Mucosa of descending colon (tissue), 3 donors: ENCODE measurements around the gene F8. TPM values are rescaled to one million over a fixed set of nuclear protein-coding genes. Genes with fewer than 3 reads are reported as not detected.
A peak's percentile ranks its signal among the peaks of the same experiment; 100 is the strongest.

Source experiments
- ATAC-seq: fragments of 200-7000 bp; cut with Tn5 transposase; one replicate; pipeline ENCODE4 v1.9.1; 2020; ENCODE audit warnings: mild to moderate bottlenecking, moderate library complexity
- DNase-seq, 3 donors: peaks; one replicate each; pipeline ENCODE4 v3.0.0-alpha.2; 2020
- H3K36me3 ChIP-seq: fragments of 200-600 bp; one replicate; pipeline ENCODE4 v1.8.0; 2021; ENCODE audit warnings: low read depth, mild to moderate bottlenecking
- H3K4me1 ChIP-seq: fragments of 200-600 bp; one replicate; pipeline ENCODE4 v1.8.0; 2021; ENCODE audit warnings: low read depth, mild to moderate bottlenecking
- H3K4me3 ChIP-seq: fragments of 200-600 bp; one replicate; pipeline ENCODE4 v1.8.0; 2021; ENCODE audit warnings: mild to moderate bottlenecking
- H3K9me3 ChIP-seq: fragments of 200-600 bp; one replicate; pipeline ENCODE4 v1.8.0; 2021; ENCODE audit warnings: mild to moderate bottlenecking
- intact Hi-C, 2 donors: fragments of 100-400 bp; cut with DNase I in 1 of 2; cut with micrococcal nuclease in 1 of 2; formaldehyde crosslinking; loops; one replicate each; pipeline versions ENCODE4 v1.11.0 to v1.11.1; 2022; cut with DNase I, micrococcal nuclease
- total RNA-seq, 3 donors: library from RNA; stranded (reverse); fragmentation: NEBNext Ultra II Directional in 2 of 3; extraction: Animal tissue kit (Norgen Biotek cat#: 25700) in 2 of 3; gene quantifications; one replicate each; pipeline versions ENCODE4 v1.2.1 to v1.2.4, GENCODE V29; 2021 to 2023
- TF ChIP-seq, protein P1 (sequence below): fragments of 200-600 bp; IDR thresholded peaks from one replicate; pipeline ENCODE4 v1.8.0; 2022; ENCODE audit warnings: antibody characterized with exemption, mild to moderate bottlenecking
- donor health status: DM: no; HTN: no; CAD: no; lungs with moderate emphysema.
- donor health status: DM: no; HTN: no; CAD: no.
- donor health status: DM: no; HTN: yes; CAD: no.

F8 gene
- total RNA-seq, 3 donors from 2014 or later = 2.8 to 14.0 (median 5.4) TPM

- DNase-seq (no peak), ATAC-seq (no peak)
- Histone ChIP-seq H3K9me3 (no peaks in the 10 kb centered on the region), H3K4me3 (no peak overlapping the region), H3K36me3 (no peaks in the 10 kb centered on the region), H3K4me1 (no peaks in the 10 kb centered on the region)
- TF ChIP-seq, protein P1, sequence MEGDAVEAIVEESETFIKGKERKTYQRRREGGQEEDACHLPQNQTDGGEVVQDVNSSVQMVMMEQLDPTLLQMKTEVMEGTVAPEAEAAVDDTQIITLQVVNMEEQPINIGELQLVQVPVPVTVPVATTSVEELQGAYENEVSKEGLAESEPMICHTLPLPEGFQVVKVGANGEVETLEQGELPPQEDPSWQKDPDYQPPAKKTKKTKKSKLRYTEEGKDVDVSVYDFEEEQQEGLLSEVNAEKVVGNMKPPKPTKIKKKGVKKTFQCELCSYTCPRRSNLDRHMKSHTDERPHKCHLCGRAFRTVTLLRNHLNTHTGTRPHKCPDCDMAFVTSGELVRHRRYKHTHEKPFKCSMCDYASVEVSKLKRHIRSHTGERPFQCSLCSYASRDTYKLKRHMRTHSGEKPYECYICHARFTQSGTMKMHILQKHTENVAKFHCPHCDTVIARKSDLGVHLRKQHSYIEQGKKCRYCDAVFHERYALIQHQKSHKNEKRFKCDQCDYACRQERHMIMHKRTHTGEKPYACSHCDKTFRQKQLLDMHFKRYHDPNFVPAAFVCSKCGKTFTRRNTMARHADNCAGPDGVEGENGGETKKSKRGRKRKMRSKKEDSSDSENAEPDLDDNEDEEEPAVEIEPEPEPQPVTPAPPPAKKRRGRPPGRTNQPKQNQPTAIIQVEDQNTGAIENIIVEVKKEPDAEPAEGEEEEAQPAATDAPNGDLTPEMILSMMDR = no peak
- intact Hi-C loops = no loop called here
Measured at GRCh38 chrX:154855256-154855655, 167.3 kb downstream of the F8 start.

GRCh38 chrX:154850957-154851611, 171.4 kb downstream of the F8 start:
- TF ChIP-seq, protein P1 = no peak
- ATAC-seq (no peak), DNase-seq (no peak)
- Histone ChIP-seq H3K9me3 (no peaks in the 10 kb centered on the region), H3K4me1 (no peaks in the 10 kb centered on the region), H3K4me3 (no peak overlapping the region), H3K36me3 (no peaks in the 10 kb centered on the region)
- intact Hi-C loops = no loop called here

- no peak overlapping the region for H3K4me3 ChIP-seq
- intact Hi-C loops = no loop called here
- H3K9me3 ChIP-seq = no peaks in the 10 kb centered on the region
- no peak for DNase-seq
- H3K4me1 ChIP-seq = no peaks in the 10 kb centered on the region
- TF ChIP-seq, protein P1 = no peak
- ATAC-seq = peak; percentile 51
- no peaks in the 10 kb centered on the region for H3K36me3 ChIP-seq
Measured at GRCh38 chrX:154840856-154841255, 181.7 kb downstream of the F8 start.

DNA sequence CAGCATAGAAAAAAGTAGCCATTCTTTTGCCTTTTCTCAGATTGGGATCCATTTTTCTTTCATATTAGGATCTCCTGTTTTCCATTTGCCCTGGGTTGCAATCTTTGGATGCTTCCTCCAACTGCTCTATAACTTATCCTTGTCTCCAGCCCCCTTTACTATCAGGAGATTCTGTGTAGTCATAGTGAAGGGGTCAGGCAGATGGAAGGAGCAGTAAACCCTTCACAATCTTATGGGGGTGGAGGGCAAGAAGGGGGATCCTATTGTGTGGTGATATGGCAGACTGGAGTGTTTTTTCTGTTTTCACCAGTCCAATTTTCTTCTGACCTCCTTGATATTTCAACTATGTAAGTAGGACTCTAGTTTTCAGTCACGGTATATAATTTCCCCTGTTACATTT, 186.4 kb downstream of the F8 start:
- DNase-seq = no peak

DNA sequence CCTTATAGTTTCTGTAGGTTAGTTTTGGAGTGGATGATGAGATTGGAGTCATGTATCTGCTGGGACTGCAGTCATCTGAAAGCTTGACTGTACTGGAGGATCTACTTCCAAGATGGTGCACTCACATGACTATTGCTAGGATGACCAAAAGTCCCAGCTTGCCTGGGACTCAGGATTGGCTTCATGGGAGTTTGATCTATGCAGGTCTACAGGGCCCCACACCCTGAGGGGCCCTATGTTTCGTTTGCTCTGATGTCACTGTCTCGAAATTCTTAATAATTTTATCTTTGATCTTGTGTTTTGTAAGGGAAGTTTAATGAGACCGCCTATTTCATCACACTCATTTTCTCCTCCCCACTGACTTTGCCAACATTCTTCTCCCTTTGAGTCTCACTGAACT, 188.0 kb downstream of the F8 start, which contains the start of gene SMIM9:
SMIM9 (minus strand) TSS at position 101 of the 400 bp plus-strand sequence. CDS start 3,806 bp downstream, outside the sequence.
- H3K9me3 ChIP-seq = no peaks in the 10 kb centered on the region
- intact Hi-C loops = no loop called here
- TF ChIP-seq, protein P1 = no peak
- DNase-seq (no peak), ATAC-seq (no peak)
- H3K36me3 ChIP-seq = no peaks in the 10 kb centered on the region
- H3K4me3 ChIP-seq = no peak within 1 kb of the TSS
- H3K4me1 ChIP-seq = no peaks in the 10 kb centered on the region

More for the DNA sequence above, 186.4 kb downstream of the F8 start:
- no peaks in the 10 kb centered on the region for H3K36me3 ChIP-seq
- no peak overlapping the region for H3K4me3 ChIP-seq
- H3K4me1 ChIP-seq = no peaks in the 10 kb centered on the region
- intact Hi-C loops = no loop called here
- TF ChIP-seq, protein P1 = no peak
- no peaks in the 10 kb centered on the region for H3K9me3 ChIP-seq
- ATAC-seq = no peak
